Uterine smooth muscle cell (primary cell): ENCODE results near the gene GALNT7. TPM values are rescaled to one million over a fixed set of nuclear protein-coding genes. Genes with fewer than 3 reads are reported as not detected.

Experiments used
- total RNA-seq: library from RNA; depleted of rRNA; stranded (reverse); fragments of >200 nt; gene quantifications from 2 replicates; pipeline ENCODE4 v1.2.3, GENCODE V29; 2014

The GALNT7 gene
- total RNA-seq: 36.6 and 41.8 TPM in 2 replicates

DNA sequence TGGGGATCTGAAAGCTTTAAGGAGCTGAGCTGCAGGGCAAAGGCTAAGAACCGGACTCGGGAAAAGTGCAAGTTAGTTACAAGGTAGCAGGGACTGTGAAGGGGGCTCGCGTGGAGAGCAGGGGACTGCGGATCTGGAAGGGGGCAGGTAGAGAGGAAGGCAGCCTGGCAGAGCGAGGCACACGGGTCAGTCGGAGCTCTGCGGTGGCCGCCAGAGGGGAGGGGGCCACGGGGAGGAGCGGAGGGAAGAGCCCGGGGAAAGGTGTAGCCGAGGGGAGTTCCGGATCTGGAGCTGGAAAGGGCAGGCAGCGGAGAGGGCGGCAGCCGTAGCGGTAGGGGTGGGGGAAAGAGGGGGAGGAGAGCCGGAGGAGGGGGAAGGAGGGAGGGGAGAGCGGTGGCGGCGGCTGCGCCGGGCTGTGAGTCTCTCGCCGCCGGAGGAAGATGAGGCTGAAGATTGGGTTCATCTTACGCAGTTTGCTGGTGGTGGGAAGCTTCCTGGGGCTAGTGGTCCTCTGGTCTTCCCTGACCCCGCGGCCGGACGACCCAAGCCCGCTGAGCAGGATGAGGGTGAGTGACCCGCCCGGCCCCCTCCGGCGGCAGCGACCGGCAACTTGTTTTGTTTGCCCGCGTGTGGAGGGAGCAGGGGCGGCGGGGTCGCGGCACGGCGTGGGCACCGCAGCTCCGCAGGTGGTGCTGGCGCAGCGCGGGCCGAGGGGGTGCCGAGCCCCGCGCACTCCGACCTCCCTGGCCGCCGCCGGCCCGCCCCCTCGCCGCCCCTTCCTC, at the start of gene GALNT7:
TSS of gene GALNT7 (plus strand) at position 416 of the 782 bp plus-strand sequence. CDS start at position 441, 25 bp downstream.

DNA sequence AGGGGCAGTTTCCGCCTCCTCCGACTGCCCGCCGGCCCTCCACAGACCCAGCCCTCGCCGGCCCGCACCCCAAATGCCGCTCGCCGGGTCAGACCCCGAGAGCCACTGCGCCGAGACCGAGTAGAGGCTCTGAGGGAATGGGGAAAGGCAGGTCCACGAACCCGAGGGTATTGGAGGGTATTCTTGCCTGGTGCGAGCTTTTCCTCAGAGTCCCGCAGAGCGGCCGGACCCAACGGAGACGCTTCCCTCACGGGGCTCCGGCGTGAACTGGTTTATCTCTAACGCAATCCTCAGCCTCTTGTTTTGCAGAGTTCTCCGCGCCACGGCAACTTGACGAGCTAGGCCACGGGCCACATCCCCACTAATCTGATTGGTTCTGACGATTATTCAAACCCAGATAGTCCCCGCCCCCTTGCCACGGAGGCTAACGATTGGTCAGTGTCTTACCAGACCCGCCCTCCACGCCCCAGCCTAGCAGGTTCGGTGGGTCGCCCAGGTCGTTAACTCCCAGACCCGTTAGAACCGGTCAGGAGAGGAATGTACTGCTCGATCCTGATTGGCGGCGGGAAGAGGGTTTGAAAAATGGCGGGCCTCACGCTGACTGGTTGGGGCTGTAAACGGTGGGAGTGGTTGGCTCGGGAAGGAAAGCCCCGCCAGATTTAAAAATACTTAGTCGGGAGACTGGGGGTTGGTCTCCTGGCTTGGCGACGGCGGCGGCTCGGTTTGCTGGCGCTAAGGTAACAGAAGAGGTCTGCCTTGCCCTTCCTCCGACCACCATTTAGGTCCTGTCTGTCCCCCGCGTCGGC, 165.7 kb downstream of the GALNT7 start, which contains the start of gene HMGB2:
TSS of gene HMGB2 (minus strand) at position 274 of the 806 bp plus-strand sequence. CDS start 709 bp downstream, outside the sequence.

DNA sequence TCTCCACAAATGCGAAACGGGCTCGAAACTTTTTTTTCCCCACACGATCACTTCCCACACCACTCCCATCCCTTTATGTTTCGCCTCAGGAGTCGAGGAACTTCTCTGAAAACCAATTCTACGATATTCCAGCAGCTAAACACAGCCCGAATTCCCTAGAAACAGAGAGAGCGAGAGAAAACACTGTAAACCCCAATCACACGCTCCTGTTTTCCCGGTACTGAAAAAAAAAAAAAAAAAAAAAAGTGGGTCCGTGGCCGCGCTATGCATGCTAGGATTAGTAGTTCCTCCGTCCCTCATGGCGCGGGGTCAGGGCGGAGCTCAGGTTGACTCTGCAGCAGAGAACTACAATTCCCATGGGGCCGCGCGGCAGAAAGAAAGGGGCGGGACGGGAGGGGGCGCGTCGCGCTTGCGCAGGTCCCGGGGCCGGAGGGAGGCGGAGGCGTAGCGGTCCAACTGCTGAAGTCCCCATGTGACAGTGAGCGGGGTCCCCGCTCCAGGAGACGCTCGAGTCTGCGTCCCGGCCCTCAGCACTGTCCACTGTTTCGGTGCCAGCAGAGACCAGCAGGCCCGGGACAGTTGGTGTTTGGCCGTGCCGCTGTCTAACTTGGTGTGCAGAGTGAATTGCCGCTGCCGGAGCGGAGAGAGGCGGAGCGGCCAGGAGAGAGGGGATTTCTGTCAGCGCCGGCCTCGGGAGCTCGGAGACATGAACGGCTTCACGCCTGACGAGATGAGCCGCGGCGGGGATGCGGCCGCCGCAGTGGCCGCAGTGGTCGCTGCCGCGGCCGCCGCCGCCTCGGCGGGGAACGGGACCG, 202.1 kb downstream of the GALNT7 start, which contains the start of gene SAP30:
TSS of gene SAP30 (plus strand) at position 478 of the 815 bp plus-strand sequence. CDS start at position 707, 229 bp downstream.

Other genes with a start within 250 kb of the GALNT7 start
- 125 and 302 TPM in 2 replicates for gene HMGB2, start 165.5 kb downstream of the GALNT7 start, total RNA-seq
- 30.2 and 44.2 TPM in 2 replicates for gene SAP30, start 202.1 kb downstream of the GALNT7 start, total RNA-seq
- 0.33 and 1.1 TPM in 2 replicates for gene SCRG1, start 230.3 kb downstream of the GALNT7 start, total RNA-seq